HS-5 (cell line): Measurements from ENCODE around the gene P4HA3.

Source experiments
- DNase-seq: peaks from one replicate; pipeline ENCODE4 v3.0.0-alpha.2; 2012; ENCODE audit warnings: low read depth

Gene P4HA3

DNA sequence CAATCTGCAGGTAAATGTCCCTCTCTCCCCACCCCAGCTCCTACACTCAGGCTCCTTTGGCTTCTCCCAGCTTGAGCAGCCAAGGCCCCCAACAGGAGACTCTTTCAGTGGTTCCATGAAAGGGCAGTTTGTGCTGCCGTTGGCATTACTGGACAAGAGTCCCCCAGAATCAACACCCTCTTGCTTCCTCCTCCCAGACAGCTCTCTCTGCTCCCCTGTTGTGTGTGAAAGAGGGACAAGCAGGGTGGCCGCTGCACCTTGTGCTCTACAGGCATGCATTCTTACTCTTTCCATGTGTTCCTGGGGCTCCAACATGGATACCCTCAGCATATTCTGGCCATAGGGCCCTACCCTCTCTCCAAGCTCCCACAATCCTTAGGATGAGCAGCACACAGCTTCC, 48.7 kb downstream of the P4HA3 start:
- no peak for DNase-seq

DNA sequence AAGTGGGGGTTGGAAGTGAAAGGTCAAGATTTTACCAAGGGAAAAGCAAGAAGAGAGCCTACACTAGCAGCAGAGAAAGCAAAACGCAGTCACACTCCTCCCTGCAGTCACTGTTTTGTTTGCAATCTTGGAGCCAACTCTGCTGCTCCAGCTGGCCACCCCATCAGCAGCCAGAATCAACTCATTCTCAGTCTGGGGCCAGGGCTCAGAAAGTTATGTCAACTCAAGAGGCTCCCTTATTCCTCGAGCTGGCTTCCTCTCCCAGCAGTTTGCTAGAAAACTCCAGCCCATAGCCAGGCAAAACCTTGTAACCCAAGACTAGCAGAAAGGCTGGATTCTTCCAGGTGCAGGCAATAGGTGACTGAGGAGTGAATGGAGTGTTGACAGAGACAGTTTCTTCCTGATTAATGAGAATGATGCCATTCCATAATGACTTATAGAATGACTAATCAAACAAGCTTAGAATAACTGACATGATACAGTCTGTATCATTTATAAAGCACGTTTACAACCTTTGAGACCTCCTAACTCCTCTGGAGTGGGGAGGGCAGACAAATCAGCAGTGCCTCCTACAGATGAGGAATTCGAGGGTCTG, 53.4 kb downstream of the P4HA3 start:
- no peak for DNase-seq

DNA sequence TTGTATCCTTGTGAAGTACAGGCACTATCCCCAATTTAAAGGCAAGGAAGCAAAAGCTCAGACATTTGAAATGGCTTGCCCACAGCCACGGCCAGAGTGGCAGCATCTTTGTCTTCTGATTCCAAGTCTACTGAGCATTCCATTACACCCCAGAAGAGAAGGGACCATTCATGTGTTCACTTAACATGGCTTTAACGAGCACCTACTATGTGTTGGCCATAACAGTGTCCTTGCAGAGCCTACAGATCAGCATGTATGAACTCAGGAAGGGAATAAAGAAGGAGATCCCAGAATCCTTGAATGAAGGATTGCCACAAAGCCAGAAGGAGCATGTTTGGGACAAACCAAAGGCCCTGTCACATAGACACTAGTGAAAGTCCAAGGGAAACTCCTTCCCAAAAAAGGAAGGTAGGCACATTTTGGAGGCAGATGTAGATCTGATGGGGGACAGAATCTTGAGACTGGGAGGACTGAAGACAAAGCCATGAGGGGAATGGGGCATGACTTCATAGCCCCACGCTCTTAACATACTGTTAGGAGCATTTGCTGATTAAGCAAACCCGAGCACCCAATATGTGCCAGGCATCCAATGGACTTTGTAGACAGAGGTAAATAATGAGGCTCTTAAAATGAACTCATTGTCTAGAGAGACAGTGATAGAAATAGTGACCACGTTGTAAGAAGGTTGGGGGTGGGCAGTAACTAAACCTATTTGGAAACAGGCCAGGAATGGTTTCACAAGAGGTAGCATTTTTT, 54.9 kb downstream of the P4HA3 start:
- DNase-seq: no peak

DNA sequence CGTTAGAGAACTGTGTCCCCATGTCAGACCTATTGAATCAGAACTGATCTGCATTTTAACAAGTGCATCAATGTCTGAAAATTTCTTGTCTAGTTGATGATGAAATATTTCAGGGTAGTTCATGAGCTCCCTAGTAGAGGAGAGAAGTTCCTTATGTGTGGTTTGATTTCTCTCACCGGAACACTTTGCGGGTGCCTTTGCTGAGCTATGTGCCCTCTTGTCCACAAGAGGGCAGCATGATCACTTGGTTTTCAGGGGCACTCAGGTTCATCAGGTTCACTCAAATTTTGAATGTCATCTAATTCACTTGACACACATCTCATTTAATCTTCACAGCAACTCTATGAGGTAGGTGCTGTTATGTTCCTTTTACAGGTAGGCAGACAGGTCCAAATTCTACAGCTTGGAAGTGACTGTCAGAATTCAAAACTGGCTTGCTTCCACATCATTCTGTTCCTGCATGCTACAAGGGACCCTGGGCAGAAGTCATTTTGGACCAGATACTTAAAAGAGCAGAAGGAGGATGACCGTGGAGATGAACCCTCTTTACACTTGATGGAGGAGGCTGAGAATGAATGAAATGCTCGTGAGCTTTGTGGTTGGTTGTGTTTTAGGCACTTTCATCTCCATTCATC, 55.6 kb downstream of the P4HA3 start:
- peak; percentile 33 for DNase-seq

DNA sequence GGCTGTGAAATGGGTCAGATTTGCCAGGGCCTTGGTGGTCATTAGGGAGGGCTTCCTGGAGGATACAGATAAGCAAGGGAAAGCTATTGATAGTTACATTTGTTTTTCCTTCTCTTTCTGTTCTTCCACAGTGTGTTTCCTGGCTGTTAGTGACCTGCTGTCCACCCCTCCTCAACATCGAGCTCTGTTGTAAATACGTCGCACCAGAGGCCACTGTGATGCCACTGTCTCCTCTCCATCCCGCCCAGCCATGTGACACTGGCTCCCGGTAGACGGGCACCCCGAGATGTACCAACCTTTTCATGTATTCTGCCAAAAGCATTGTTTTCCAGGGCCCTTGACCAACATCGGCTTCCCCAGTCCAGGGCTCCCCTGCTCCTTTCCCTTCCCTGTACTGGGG, 58.1 kb downstream of the P4HA3 start:
- no peak for DNase-seq

DNA sequence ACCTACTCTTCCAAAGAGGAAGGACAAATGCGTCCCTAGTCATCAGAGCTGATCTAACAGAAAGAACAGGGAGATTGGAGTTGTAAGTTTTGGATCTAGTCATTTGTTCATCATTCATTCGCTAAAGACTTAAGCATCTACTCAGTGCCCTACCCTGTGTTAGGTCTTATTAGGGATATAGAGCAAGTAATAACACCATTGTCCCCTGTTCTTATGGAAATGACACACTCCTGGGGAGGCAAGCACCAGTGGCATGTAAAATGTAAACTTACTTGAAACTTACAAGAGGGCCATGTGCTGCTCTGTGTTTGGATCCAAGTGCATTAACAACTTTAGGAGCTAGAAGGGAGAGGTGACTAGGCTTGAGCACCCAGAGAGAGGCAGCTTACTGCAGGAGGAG, 61.9 kb downstream of the P4HA3 start:
- no peak for DNase-seq

DNA sequence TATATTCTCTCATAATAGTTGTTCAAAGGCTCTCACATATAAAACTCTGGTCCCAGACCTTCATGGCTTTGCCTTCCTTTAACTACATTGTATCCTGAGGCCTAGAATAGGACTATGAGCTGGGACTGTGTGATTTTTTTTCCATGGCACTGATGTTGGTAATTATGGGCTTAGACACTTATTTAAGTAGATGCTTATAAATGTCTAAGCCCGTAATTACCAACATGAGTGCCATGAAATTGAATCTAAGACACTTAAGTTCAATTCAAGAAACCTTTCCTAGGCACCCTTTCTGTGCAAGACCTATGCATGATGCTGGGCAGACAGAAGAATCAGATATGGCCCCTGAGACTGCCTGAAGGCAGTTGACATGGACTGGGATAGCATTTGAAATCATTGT, 63.0 kb downstream of the P4HA3 start:
- DNase-seq: no peak

DNA sequence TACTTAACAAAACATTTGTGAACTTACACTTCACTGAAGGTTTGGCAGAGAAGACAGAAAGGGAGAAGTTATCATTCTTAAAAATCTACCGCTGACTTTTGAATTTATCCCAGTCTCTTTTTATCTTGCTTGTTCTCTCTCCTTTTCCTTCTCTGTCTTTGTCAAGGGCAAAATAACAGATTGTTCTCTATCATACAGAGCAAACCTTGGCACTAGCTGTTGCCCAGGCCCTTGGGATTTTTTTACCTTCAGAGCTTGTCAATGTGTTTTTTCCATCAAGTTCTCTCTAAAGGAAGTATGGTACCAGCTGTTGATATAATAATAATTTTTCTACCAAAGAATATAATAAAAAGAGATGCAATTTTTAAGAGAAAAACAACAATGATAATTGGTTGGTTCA, 73.2 kb downstream of the P4HA3 start:
- no peak for DNase-seq

DNA sequence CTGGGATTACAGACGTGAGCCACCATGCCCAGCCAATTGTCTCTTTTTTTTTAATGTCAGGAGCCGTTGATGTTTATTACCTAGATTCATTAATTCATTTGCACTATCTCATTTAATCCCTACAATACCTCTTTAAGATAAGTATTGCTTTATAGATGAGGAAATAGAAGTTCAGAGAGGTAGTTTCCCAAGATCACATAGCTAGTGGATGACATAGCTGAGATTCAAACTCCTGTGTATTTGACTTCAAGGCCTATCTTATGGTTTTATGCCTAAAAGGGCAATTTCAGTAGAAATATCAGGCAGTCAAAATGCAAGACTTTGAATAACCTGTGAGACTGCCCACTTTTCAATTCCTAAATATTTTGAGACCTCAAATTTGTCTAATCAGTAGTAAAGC, 73.9 kb downstream of the P4HA3 start:
- no peak for DNase-seq

DNA sequence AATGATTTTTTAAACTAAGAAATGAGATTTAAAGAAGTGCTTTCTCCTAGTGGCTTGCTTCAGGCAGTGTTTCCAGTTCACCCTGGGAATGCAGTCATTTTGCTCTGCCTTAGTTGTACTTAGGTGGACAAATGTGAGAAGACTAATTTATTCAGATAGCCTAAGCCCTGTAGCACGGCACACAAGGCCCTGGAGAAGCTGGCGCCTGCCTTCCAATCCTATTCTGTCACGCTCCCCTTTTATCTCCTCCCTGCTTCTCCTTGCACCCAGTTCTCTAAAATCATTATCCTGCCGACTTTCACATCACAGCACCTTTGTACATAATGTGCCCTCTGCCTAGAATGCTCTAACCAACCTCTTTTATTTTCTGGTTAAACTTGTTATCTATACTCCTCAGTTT, 76.3 kb downstream of the P4HA3 start:
- DNase-seq: no peak

DNA sequence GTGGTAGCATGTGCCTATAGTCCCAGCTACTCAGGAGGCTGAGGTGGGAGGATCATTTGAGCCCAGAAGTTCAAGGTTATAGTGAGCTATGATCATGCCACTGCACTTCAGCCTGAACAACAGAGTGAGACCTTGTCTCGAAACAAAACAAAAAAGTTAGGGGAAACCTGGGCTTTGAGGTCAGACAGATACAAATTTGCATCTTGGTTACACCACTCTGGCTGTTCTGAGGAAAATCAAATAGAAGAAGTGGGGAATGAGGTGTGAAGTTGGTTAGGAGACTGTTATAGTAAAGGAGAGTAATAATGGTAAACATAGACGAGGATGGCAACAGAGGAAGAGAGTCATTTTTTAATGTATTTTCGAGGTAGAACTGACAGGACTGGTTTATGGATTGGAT, 77.8 kb downstream of the P4HA3 start:
- no peak for DNase-seq

DNA sequence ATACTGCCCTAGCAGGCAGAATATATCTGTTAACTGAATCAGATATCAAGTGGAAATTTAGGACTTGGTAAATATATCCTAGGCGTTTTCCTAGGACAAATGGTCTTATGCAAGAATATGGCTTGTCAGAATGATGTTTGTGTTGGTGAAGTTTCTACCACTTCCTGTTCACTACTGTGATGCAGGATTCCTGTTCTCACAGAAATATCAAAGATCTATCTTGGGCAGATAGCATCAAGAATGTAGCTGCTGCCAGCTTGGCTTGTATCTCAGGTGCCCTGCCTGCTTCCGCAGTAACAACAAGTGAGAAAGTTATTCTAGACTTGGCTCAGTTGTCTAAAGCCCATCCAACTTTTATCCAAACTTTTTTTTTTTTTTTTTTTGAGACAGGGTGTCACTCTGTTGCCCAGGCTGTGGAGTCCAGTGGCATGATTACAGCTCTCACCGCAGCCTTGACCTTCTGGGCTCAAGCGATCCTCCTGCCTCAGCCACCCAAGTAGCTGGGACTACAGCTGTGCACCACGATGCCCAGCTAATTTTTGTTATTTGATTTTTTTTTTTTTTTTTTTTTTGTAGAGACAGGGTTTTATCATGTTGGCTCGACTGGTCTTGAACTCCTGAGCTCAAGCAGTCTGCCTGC, 79.0 kb downstream of the P4HA3 start:
- no peak for DNase-seq

DNA sequence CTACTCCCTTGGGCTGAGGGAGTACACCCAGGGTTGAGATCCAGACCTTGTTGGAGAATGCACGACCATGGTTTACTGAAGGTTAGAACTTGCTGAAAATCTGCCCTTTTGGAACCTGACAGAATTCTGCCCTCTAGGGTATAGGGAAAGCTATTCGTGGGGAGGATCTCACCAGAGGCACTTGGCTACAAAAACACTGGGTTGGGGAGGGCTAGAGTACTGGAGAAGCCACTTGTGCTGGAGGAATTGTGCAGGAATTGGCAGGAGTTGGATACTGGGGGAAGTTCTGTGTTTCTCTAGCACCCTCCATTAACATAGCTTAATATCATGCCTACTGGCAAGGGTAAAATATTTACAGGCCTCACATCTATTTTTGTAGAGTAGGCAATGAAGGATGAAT, 84.5 kb downstream of the P4HA3 start:
- no peak for DNase-seq

DNA sequence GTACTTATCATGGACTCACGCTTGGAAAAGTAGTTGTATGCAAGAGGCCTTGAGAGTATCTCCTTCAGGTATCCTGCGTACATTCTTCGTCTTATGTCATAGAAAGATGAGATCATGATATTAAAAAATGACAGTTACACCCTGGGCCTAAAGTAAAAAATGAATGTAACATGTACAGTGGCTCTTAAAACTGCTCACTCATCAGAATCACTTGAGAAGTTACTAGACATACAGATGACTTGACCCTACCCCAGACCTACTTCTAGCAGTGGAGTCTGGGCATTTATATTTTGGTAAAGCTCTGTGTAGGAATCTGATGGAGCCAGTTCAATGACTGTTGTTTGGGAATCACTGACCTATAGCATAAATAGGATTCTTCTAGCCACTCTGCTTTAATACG, 85.9 kb downstream of the P4HA3 start:
- DNase-seq: no peak

DNA sequence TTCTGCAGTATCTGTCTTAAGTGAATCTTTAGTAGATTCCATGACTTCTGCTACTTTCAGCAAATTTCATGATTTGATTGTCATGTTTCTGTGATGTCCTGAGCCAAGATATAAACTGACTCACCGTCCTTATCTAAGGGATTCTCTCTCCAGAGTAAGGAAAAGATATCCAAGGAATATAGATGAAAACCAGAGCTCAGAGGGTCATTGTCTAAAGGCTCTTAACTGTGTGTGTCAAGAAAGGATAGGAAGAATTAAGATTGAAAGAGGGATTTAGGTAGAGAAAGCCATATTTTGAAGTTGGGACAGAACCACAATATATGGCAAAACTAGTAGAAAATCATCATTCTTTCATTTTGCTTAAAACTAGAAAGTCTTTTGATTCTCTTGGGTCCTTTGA, 89.6 kb downstream of the P4HA3 start:
- DNase-seq: no peak

DNA sequence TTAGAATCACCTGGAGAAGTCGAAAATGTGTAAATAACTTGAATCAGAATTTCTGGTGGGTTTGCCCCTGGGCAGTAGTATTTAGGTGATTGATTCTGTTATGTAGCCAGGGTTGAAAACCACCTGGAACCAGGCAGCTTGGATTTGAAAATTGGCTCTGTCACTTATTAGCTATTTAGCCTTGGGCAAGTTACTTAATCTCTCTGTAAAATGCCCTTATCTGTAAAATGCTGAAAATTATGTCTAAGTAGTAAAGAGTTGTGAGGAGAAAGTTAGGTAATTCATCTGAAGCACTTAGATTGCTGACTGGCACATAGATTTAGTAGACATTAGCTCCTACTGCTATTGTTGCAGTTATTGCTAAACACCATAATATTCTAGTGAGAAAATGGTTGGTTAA, 91.1 kb downstream of the P4HA3 start:
- DNase-seq: no peak
